ENCODE measurements around the gene CACNA1D. TPM values are rescaled to one million over a fixed set of nuclear protein-coding genes. Genes with fewer than 3 reads are reported as not detected.

Gene CACNA1D
- total RNA-seq, 1 experiment from 2014 or later, result 1.1 TPM

GRCh38 chr3:53820756-53821580 is 326.6 kb downstream of the CACNA1D start:
- ChIA-PET RAD21 (ENCODE audit: low non-redundant PET in 1 of 2, low total read pairs in 2 of 2, uncharacterized antibody in 2 of 2, unreplicated experiment in 2 of 2) (no interaction called here), POLR2A (no interaction called here), CTCF (no interaction called here)
- H3K4me3 ChIP-seq (replicated peaks in 1 of 2; ENCODE audit: low read depth in 1 of 2, low read length in 2 of 2), result no peak overlapping the region
- no peaks in the 10 kb centered on the region; a peak in 1 of 4 replicates for H3K36me3 ChIP-seq (ENCODE audit: control insufficient read depth in 1 of 2, insufficient read depth in 2 of 2, low read length in 2 of 2)
- intact Hi-C loops (cut with micrococcal nuclease), result no loop called here
- ATAC-seq, result no peak
- H3K27ac ChIP-seq (ENCODE audit: low read depth, low read length), result no peak overlapping the region
- BruUV-seq (replicated peaks), result no TSS peak
- H3K27me3 ChIP-seq (ENCODE audit: insufficient read depth, low read length), result no peaks in the 10 kb centered on the region
- H3K4me1 ChIP-seq (ENCODE audit: control insufficient read depth in 1 of 2, insufficient read depth in 2 of 2, low read length in 2 of 2), result no peaks in the 10 kb centered on the region
- no peak overlapping the region for H3K4me2 ChIP-seq (ENCODE audit: low read length)
- H2AFZ ChIP-seq (ENCODE audit: low read depth, low read length, poor library complexity, severe bottlenecking), result no peak overlapping the region
- H4K20me1 ChIP-seq (ENCODE audit: insufficient read depth), result no peaks in the 10 kb centered on the region
- H3K9me3 ChIP-seq (ENCODE audit: control insufficient read depth in 1 of 2, insufficient read depth in 1 of 2, low read depth in 1 of 2, low read length in 2 of 2), result no peaks in the 10 kb centered on the region
- no peaks in the 10 kb centered on the region for H3K79me2 ChIP-seq (ENCODE audit: insufficient read depth, low read length)
- H3K9me2 ChIP-seq (ENCODE audit: insufficient read depth), result no peaks in the 10 kb centered on the region
- DNase-seq (ENCODE audit: low read depth, low spot score), result no peak
- TF ChIP-seq SRF (IDR thresholded peaks at IDR 0.05; ENCODE audit: low read depth), result no peak
- no peak overlapping the region for H3K9ac ChIP-seq (ENCODE audit: low read length)

GRCh38 chr3:53821631-53822121 is 327.3 kb downstream of the CACNA1D start:
- no peak overlapping the region for H3K4me3 ChIP-seq (replicated peaks in 1 of 2; ENCODE audit: low read depth in 1 of 2, low read length in 2 of 2)
- H3K9me2 ChIP-seq (ENCODE audit: insufficient read depth), result no peaks in the 10 kb centered on the region
- intact Hi-C loops (cut with micrococcal nuclease), result no loop called here
- no peaks in the 10 kb centered on the region for H3K4me1 ChIP-seq (ENCODE audit: control insufficient read depth in 1 of 2, insufficient read depth in 2 of 2, low read length in 2 of 2)
- ChIA-PET POLR2A (no interaction called here), RAD21 (ENCODE audit: low non-redundant PET in 1 of 2, low total read pairs in 2 of 2, uncharacterized antibody in 2 of 2, unreplicated experiment in 2 of 2) (no interaction called here), CTCF (no interaction called here)
- DNase-seq (ENCODE audit: low read depth, low spot score) (no peak), ATAC-seq (no peak)
- no peaks in the 10 kb centered on the region for H4K20me1 ChIP-seq (ENCODE audit: insufficient read depth)
- no peak overlapping the region for H2AFZ ChIP-seq (ENCODE audit: low read depth, low read length, poor library complexity, severe bottlenecking)
- no TSS peak for BruUV-seq (replicated peaks)
- no peaks in the 10 kb centered on the region; a peak in 1 of 4 replicates for H3K36me3 ChIP-seq (ENCODE audit: control insufficient read depth in 1 of 2, insufficient read depth in 2 of 2, low read length in 2 of 2)
- H3K27ac ChIP-seq (ENCODE audit: low read depth, low read length), result no peak overlapping the region
- no peak overlapping the region for H3K9ac ChIP-seq (ENCODE audit: low read length)
- no peaks in the 10 kb centered on the region for H3K79me2 ChIP-seq (ENCODE audit: insufficient read depth, low read length)
- H3K27me3 ChIP-seq (ENCODE audit: insufficient read depth, low read length), result no peaks in the 10 kb centered on the region
- H3K4me2 ChIP-seq (ENCODE audit: low read length), result no peak overlapping the region
- no peaks in the 10 kb centered on the region for H3K9me3 ChIP-seq (ENCODE audit: control insufficient read depth in 1 of 2, insufficient read depth in 1 of 2, low read depth in 1 of 2, low read length in 2 of 2)
- TF ChIP-seq ZFX (IDR thresholded peaks at IDR 0.05) (no peak), POLR2AphosphoS5 (IDR thresholded peaks at IDR 0.05; ENCODE audit: low read depth, low read length) (no peak), CBX3 (IDR thresholded peaks at IDR 0.05; ENCODE audit: low read depth) (no peak), YY1 (IDR thresholded peaks at IDR 0.05; ENCODE audit: extremely low read depth, insufficient replicate concordance, low read depth, low read length) (no peak), JUND (IDR thresholded peaks at IDR 0.05) (no peak), SP1 (IDR thresholded peaks at IDR 0.05; ENCODE audit: low read depth) (no peak), SIN3A (IDR thresholded peaks at IDR 0.05; ENCODE audit: low read depth) (no peak), RAD21 (IDR thresholded peaks at IDR 0.05; ENCODE audit: low read depth) (no peak), EZH2 (IDR thresholded peaks at IDR 0.05) (no peak), FOSL1 (IDR thresholded peaks at IDR 0.05; ENCODE audit: low read depth) (no peak), SRF (IDR thresholded peaks at IDR 0.05; ENCODE audit: low read depth) (no peak), EZH2phosphoT487 (IDR thresholded peaks at IDR 0.05; ENCODE audit: borderline replicate concordance) (no peak)
- TF ChIP-seq, protein P1, sequence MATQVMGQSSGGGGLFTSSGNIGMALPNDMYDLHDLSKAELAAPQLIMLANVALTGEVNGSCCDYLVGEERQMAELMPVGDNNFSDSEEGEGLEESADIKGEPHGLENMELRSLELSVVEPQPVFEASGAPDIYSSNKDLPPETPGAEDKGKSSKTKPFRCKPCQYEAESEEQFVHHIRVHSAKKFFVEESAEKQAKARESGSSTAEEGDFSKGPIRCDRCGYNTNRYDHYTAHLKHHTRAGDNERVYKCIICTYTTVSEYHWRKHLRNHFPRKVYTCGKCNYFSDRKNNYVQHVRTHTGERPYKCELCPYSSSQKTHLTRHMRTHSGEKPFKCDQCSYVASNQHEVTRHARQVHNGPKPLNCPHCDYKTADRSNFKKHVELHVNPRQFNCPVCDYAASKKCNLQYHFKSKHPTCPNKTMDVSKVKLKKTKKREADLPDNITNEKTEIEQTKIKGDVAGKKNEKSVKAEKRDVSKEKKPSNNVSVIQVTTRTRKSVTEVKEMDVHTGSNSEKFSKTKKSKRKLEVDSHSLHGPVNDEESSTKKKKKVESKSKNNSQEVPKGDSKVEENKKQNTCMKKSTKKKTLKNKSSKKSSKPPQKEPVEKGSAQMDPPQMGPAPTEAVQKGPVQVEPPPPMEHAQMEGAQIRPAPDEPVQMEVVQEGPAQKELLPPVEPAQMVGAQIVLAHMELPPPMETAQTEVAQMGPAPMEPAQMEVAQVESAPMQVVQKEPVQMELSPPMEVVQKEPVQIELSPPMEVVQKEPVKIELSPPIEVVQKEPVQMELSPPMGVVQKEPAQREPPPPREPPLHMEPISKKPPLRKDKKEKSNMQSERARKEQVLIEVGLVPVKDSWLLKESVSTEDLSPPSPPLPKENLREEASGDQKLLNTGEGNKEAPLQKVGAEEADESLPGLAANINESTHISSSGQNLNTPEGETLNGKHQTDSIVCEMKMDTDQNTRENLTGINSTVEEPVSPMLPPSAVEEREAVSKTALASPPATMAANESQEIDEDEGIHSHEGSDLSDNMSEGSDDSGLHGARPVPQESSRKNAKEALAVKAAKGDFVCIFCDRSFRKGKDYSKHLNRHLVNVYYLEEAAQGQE (IDR thresholded peaks at IDR 0.05; ENCODE audit: low read depth), result no peak
- TF ChIP-seq, protein P2, sequence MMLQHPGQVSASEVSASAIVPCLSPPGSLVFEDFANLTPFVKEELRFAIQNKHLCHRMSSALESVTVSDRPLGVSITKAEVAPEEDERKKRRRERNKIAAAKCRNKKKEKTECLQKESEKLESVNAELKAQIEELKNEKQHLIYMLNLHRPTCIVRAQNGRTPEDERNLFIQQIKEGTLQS (IDR thresholded peaks at IDR 0.05), result no peak
- TF ChIP-seq, protein P3, sequence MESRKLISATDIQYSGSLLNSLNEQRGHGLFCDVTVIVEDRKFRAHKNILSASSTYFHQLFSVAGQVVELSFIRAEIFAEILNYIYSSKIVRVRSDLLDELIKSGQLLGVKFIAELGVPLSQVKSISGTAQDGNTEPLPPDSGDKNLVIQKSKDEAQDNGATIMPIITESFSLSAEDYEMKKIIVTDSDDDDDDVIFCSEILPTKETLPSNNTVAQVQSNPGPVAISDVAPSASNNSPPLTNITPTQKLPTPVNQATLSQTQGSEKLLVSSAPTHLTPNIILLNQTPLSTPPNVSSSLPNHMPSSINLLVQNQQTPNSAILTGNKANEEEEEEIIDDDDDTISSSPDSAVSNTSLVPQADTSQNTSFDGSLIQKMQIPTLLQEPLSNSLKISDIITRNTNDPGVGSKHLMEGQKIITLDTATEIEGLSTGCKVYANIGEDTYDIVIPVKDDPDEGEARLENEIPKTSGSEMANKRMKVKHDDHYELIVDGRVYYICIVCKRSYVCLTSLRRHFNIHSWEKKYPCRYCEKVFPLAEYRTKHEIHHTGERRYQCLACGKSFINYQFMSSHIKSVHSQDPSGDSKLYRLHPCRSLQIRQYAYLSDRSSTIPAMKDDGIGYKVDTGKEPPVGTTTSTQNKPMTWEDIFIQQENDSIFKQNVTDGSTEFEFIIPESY (IDR thresholded peaks at IDR 0.05; ENCODE audit: extremely low read depth, insufficient replicate concordance, low read length), result no peak

Data from HCT116 (cell line).